H4 (cell line): ENCODE measurements around the gene PGAP1. TPM values are rescaled to one million over a fixed set of nuclear protein-coding genes. Genes with fewer than 3 reads are reported as not detected.
A peak's percentile ranks its signal among the peaks of the same experiment; 100 is the strongest.

Source experiments
- DNase-seq: peaks from one replicate; pipeline ENCODE4 v3.0.0-alpha.2; 2015; ENCODE audit warnings: low spot score
- total RNA-seq: library from RNA; depleted of rRNA; stranded (reverse); fragments of >200 nt; shearing (Covaris generic); gene quantifications from 2 replicates; pipeline ENCODE4 v1.2.3, GENCODE V29; 2014; rRNA removed

Gene PGAP1
- total RNA-seq: 1.4 and 1.6 TPM in 2 replicates

- DNase-seq: peak; percentile 89
These were observed at the start of gene PGAP1 for GRCh38 chr2:196926562-196927375. Gene PGAP1, minus strand, starts transcription at chr2:196926707. Its CDS starts 91 bp downstream, at chr2:196926616.

- DNase-seq: no peak
These were observed 48.5 kb upstream of the PGAP1 start for GRCh38 chr2:196974970-196975369.

- no peak for DNase-seq
These were observed 45.2 kb upstream of the PGAP1 start for GRCh38 chr2:196971574-196972279.

- no peak for DNase-seq
These were observed 43.6 kb upstream of the PGAP1 start for GRCh38 chr2:196970099-196970498.

- DNase-seq: no peak
These were observed 42.0 kb upstream of the PGAP1 start for GRCh38 chr2:196968516-196968915.

- no peak for DNase-seq
These were observed 41.3 kb upstream of the PGAP1 start for GRCh38 chr2:196967775-196968174.

- DNase-seq: peak; percentile 58
These were observed 40.6 kb upstream of the PGAP1 start for GRCh38 chr2:196967116-196967515.

GRCh38 chr2:196966061-196966460 lies 39.6 kb upstream of the PGAP1 start:
- no peak for DNase-seq

GRCh38 chr2:196965651-196966050 lies 39.1 kb upstream of the PGAP1 start:
- no peak for DNase-seq

GRCh38 chr2:196963961-196964360 lies 37.5 kb upstream of the PGAP1 start:
- DNase-seq: no peak

- DNase-seq: no peak
These were observed 36.5 kb upstream of the PGAP1 start for GRCh38 chr2:196963043-196963442.

GRCh38 chr2:196962325-196962724 lies 35.8 kb upstream of the PGAP1 start:
- no peak for DNase-seq

- DNase-seq: no peak
These were observed 35.4 kb upstream of the PGAP1 start for GRCh38 chr2:196961889-196962288.

- peak; percentile 26 for DNase-seq
These were observed 33.3 kb upstream of the PGAP1 start for GRCh38 chr2:196959734-196960338.

- no peak for DNase-seq
These were observed 32.8 kb upstream of the PGAP1 start for GRCh38 chr2:196959281-196959680.

- no peak for DNase-seq
These were observed 31.5 kb upstream of the PGAP1 start for GRCh38 chr2:196957881-196958525.

- no peak for DNase-seq
These were observed 30.9 kb upstream of the PGAP1 start for GRCh38 chr2:196957442-196957841.

GRCh38 chr2:196956069-196956468 lies 29.6 kb upstream of the PGAP1 start:
- DNase-seq: no peak

- DNase-seq: no peak
These were observed 28.5 kb upstream of the PGAP1 start for GRCh38 chr2:196955036-196955435.

- no peak for DNase-seq
These were observed 27.5 kb upstream of the PGAP1 start for GRCh38 chr2:196954001-196954400.

- no peak for DNase-seq
These were observed 26.4 kb upstream of the PGAP1 start for GRCh38 chr2:196952936-196953335.

GRCh38 chr2:196951973-196952372 lies 25.5 kb upstream of the PGAP1 start:
- DNase-seq: no peak
